M059J (cell line): ENCODE results near the gene BCS1L. TPM values are rescaled to one million over a fixed set of nuclear protein-coding genes. Genes with fewer than 3 reads are reported as not detected.

Experiments used
- DNase-seq: peaks from one replicate; pipeline ENCODE4 v3.0.0-alpha.2; 2012; ENCODE audit warnings: low read depth
- total RNA-seq: library from RNA; depleted of rRNA; stranded (reverse); fragments of >200 nt; shearing (Covaris generic); gene quantifications from 2 replicates; pipeline ENCODE4 v1.2.3, GENCODE V29; 2014

BCS1L gene
- total RNA-seq, 1 experiment from 2014 or later = 20.4 TPM

DNA sequence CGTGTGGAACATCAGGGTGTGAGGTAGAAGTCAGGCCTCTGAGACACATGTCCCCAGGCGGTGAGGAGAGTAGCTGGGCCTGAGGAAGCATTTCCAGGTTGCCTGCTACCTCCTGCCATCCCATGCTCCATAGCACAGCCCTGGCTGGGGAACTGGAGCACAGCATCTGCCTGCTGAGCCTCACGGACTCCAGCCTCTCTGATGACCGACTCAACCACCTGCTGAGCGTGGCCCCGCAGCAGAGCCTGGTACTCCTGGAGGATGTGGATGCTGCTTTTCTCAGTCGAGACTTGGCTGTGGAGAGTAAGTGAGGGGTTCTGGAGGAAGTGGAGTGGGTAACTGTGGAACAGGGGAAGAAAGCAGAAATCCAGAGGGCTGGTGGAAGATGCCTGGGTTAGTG lies 2.9 kb downstream of the BCS1L start:
- DNase-seq = no peak

DNA sequence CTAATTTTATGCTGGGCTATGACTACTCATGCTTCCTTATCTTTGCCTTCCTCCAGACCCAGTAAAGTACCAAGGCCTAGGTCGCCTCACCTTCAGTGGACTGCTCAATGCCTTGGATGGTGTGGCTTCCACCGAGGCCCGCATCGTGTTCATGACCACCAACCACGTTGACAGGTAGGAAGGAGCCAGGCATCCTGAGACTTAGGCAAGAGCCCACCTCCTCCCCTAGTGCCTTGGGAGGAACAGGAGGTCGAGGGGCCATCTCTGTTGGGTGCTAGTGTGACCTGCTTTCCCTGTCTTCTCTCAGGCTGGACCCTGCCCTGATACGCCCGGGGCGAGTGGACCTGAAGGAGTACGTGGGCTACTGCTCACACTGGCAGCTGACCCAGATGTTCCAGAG lies 3.3 kb downstream of the BCS1L start:
- DNase-seq = no peak

GRCh38 chr2:218663901-218664300 lies 4.4 kb downstream of the BCS1L start:
- DNase-seq = no peak

GRCh38 chr2:218664653-218665052 lies 5.2 kb downstream of the BCS1L start:
- DNase-seq = no peak

DNA sequence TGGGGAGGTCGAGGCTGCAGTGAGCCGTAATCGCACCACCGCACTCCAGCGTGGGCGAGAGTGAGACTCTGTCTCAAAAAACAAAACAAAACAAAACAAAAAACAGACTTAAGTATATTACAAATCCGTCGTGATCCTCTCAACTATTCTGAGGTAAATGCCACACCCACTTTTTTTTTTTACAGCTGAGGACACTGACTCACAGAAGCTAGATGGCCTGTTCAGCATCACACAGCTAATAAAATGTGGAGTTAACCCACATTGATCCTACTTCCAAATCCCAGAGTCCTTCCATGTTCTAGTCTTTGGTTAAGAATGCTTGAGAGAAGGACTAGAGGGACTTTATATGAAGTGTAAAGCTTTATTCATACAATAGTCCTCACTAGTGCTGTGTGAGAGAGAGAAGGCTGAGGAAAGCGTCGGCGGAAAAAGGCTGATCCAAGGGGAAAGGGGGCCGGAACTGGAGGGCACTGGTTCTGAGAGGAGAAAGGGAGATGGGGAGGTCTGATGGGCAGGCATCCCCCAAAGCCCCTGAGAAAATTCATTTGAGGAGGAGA lies 11.7 kb downstream of the BCS1L start:
- peak; percentile 55 for DNase-seq

DNA sequence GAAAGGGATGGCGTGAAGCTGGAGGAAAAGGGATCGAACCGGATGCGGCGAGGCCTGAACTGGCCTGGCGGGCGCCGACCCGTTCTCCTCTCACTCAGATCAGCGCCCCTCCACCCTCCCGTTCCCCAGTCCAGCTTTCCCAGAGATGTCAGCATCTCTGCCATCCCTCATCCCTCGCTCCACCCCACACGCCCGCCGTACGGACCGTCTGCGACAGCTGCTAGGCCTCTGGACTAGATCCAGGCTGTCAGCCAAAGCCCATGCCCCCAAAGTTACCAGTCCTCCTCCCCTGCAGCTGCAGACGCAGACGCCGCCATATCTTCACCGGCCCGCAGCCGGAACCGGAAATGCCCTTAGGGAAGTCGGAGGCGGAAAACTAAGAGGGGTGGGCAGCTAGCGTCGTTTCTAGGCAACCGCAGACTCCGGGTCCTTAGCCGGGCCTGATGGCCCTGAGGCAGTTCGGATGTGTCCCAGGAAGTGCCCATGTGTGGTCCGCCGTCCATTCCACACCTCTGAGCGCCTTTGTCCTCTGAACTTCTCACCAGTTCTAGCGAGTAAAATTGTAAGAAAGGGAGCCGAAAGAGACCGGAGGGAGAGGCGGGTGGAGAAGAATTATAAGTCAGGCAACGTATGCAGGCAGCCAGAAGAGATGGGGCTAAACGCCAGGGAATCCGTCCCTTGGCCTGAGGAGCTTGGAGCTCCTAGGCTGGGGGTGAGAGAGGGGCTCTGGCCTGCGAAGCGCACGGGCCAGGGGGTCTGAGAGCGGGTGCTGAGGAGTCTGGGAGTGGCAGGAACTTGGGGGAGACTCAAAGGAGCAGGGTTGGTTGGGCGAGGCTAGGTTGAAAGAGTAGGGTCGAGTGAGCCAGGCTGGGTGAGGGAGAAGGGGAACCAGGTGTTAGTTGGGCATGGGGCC lies 12.4 kb downstream of the BCS1L start, which contains the start of the genes RNF25 and STK36:
Gene RNF25, minus strand, starts transcription at position 349 of the 913 bp plus-strand sequence. Its CDS starts 32 bp downstream, at position 317.
Gene STK36, plus strand, starts transcription at position 433 of the 913 bp plus-strand sequence. CDS start 744 bp downstream, outside the sequence.
- peak; percentile 90 for DNase-seq

- DNase-seq = peak; percentile 42
Measured at GRCh38 chr2:218679119-218679518, 19.6 kb downstream of the BCS1L start.

- no peak for DNase-seq
Measured at GRCh38 chr2:218680061-218680460, 20.6 kb downstream of the BCS1L start.

DNA sequence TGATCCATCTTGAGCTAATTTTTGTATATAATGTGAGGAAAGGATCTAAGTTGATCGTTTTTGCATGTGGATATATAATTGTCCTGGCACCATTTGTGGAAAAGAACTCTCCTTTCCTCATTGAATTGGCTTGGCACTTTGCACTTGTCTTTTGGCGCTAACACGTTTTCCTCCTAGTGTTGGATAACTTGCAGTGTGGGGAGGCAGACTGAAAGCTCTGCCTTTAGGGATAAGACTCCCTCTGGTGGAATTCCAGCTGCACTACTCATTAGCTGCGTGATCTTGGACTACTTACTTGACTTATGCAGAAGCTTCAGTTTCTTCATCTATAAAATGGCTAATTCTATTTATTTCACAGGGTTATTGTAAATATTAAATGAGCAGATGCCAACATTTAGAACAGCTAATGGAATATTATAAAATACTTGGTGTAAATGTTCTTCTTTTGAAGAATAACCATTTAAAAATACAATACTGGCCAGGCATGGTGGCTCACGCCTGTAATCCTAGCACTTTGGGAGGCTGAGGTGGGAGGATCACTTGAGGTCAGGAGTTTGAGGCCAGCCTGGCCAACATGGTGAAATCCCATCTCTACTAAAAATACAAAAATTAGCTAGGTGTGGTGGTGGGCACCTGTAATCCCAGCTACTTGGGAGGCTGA lies 28.0 kb downstream of the BCS1L start:
- DNase-seq = peak; percentile 77

- DNase-seq = peak; percentile 47
Measured at GRCh38 chr2:218691234-218691633, 31.8 kb downstream of the BCS1L start.

DNA sequence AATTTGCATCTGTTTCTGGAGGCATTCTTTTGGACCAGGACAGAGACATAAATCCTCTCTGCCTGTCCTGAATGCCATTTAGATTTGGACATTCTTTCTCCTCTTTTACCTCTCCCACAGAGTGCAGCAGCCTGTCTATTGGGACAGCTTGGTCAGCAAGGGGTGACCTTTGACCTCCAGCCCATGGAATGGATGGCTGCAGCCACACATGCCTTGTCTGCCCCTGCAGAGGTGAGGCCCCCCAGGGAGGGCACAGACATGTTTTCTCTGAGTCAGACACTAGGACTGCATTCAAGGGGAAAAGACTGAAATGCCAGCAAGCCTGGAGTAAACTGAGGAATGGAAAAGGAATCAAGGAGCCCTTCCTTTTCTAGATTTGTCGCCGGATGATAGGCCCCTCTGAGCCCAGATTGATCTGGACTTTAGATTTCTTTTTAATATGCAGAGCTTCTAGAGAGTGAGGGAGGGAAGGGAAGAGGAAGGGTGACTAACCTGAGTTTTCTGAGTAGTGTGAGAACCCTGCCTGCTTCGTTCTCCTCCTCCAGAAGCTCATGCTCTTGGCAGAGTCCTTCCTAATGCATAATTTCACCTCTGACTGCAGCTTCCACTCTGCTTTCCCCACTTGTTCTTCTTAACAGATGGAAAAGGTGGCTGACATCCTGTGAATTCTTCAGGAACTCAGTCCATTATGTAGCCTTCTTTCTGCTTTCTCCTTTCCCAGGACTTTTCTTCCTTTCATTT lies 35.1 kb downstream of the BCS1L start:
- peak; percentile 22 for DNase-seq

DNA sequence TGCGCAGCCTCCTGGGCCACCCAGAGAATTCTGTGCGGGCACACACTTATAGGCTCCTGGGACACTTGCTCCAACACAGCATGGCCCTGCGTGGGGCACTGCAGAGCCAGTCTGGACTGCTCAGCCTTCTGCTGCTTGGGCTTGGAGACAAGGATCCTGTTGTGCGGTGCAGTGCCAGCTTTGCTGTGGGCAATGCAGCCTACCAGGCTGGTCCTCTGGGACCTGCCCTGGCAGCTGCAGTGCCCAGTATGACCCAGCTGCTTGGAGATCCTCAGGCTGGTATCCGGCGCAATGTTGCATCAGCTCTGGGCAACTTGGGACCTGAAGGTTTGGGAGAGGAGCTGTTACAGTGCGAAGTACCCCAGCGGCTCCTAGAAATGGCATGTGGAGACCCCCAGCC lies 39.4 kb downstream of the BCS1L start:
- DNase-seq = no peak

DNA sequence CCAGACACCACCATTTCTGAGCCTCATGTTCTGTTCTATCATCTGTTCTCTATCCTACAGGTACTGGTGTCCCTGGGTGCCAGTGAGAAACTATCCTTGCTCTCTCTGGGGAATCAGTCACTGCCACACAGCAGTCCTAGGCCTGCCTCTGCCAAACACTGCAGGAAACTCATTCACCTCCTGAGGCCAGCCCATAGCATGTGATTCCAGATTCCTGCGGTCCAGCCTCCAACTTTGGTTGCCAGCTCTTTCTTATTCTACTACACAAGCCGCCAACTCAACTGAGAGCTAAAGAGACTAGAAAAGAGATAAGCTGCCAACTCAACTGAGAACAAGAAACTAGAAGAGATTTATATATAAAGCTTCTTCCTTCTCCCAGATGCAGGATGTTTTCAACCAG lies 42.3 kb downstream of the BCS1L start:
- DNase-seq = no peak

DNA sequence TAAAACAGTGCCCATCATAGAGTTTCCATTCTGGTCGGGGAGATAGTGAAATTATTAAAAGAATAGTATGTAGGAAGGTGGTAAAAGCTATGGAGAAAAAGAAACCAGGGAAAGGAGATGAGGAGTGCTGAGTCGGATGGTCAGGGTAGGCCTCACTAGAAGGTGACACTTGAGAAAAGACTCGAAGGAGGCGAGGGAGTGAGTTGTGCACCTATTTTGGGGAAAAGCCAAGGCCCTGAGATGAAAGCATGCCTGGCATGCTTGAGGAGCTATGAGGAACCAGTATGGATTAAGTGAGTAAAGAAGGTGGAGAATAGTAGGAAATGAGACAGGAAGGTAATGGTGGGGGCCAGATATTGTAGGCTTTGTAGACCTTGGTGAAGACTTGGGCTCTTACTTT lies 43.9 kb downstream of the BCS1L start:
- no peak for DNase-seq

DNA sequence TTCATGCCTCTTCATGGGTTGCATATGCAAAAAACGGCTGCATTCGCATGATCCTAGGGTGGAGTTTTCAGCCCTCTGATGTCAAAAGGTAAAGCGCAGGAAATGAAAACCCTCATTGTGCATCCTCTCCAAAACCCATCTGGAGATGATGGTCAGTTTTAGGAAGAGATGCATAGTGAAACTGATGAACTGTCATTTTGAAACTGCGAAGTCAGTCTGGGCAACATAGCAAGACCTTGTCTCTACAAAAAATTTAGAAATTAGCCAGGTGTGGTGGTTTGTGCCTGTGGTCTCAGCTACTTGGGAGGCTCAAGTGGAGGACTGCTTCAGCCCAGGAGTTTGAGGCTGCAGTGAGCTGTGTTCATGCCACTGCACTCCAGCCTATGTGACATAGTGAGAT lies 48.6 kb downstream of the BCS1L start:
- DNase-seq = no peak

DNA sequence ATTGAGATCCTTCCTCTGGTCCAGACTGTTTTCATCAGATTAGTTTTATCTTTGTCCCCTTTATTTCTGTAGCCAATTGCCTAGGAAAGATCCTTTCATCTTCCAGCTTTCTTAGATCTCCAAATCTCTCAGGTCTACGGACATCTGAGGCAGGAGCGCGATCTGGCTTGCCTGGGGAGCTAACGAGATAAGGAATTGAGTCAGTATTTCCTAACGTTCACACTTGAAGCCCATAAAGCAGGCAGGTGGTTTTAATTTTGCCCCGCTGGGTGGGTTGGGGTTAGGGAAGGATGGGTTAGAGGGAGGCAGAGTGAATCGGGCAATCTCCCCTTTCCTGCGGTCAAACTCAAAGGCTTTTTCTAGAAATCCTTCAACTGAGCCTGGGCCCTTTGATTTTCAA lies 50.4 kb downstream of the BCS1L start:
- no peak for DNase-seq

DNA sequence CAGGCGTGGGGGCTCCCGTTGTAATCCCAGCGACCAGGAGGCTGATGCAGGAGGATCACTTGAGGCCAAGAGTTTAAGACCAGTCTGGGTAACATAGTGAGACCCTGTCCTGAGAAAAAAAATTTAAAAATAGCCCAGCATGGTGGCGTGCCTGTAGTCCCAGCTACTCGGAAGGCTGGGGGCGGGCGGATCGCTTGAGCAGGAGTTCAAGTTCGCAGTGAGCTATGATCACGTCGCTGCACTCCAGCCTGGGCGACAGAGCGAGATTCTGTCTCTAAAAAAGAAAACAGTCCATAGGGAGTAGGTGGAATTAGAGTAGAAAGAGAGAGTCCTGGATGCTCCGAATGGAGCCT lies 50.8 kb downstream of the BCS1L start:
- no peak for DNase-seq

DNA sequence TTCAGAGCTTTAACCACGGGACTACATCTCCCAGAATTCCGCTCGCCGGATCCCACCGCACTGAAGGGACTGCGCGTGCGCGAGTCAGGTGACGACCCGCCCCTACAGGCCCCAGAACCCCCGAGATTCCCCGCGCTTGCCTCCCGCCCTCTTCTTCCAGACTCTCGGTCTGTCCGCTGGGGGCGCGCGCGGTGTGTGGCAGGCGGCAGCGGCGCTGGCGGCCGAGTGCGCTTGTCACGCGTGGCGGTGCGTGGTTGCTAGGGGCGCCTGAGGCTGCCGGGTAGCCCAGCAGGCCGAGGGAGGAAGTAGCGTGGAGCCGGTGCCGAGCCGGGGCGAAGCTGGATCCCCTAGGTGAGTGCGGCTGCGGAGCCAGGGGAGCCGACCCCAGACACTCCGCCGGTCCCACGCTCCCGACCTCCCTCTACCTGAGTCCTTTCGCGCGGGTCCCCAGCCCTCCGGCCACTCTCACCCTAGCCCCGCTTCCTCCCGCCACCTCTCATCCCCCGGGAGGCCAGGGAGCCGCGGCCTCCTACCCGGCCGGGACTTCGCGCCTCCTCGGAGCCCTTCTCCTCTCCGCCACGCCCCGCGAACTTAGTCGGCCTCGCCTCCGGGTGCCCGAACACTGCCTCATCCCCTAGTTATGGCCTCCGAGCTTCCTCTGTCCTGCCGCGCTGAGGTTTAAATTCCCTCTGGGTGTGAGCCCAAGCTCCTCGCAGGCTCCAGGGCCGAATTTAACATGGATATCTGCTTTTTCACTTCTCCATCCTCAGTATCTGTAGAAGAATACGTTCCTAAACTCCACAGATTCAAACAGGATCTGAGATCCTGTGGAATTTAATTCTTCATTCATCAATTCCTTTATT lies 51.4 kb downstream of the BCS1L start, which contains the start of gene TTLL4:
Gene TTLL4, plus strand, starts transcription at position 149 of the 863 bp plus-strand sequence. CDS start 26,842 bp downstream, outside the sequence.
- DNase-seq = peak; percentile 93

GRCh38 chr2:218711550-218711929 lies 52.1 kb downstream of the BCS1L start:
- peak; percentile 22 for DNase-seq
